Hematopoietic multipotent progenitor cell treated with erythropoietin and hydrocortisone succinate and interleukin-3 and kit ligand, for 17 days (in vitro differentiated cells): ENCODE results near the gene PLXNA1.

ENCODE experiments used
- DNase-seq: peaks from one replicate; pipeline ENCODE4 v3.0.0-alpha.2; 2015; ENCODE audit warnings: low spot score

The PLXNA1 gene

GRCh38 chr3:126952983-126953660, 29.8 kb upstream of the PLXNA1 start:
- DNase-seq = no peak

GRCh38 chr3:126954141-126954842, 28.6 kb upstream of the PLXNA1 start:
- DNase-seq = no peak

GRCh38 chr3:126955004-126955790, 27.7 kb upstream of the PLXNA1 start:
- no peak for DNase-seq

GRCh38 chr3:126956361-126956760, 26.6 kb upstream of the PLXNA1 start:
- no peak for DNase-seq

GRCh38 chr3:126956866-126957650, 25.9 kb upstream of the PLXNA1 start:
- DNase-seq = no peak

DNA sequence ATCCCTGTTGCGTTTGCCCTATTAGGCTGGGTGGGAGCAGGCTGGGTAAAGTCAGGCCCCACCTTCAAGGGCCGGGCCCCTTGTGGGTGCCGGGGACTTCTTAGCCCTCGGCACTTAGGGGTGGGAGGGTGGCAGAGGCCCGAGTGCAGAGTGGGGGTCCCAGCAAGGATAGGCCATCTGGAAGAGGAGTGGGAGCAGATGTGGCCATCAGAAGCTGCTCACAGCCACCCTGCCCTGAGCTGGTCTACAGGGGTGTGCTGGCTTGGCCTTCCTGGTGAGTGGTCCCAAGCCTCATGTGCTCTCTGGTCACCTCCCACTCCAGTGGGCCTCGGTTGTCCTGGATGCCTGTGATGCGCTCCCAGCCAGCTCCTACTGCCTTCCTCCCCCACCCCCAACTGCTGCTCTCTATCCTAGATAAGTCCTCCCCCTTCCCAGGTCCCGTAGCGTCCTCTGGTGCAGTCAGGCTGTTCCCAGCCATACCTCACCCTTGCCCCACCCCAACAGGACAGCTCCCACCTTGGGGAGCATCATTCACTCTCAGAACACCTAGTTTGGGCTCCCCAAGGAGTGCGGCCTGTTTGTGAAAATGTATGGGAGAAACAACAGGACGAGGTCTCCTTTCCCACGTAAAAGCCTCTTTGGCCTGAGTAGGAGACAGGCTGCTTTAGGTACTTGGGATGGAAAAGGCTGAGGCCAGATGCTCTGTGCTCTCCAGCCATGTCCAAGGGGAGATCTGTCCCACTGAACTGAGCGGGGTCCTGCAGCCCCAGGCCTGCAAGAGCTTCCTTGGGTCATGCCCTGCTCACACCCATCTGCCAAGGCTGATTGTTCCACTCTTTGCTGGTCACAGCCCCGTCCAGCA, 24.9 kb upstream of the PLXNA1 start:
- DNase-seq = no peak

GRCh38 chr3:126958638-126959085, 24.3 kb upstream of the PLXNA1 start:
- no peak for DNase-seq

GRCh38 chr3:126959136-126959920, 23.6 kb upstream of the PLXNA1 start:
- DNase-seq = no peak

GRCh38 chr3:126959921-126960603, 22.9 kb upstream of the PLXNA1 start:
- DNase-seq = no peak

GRCh38 chr3:126960604-126960995, 22.3 kb upstream of the PLXNA1 start:
- no peak for DNase-seq

DNA sequence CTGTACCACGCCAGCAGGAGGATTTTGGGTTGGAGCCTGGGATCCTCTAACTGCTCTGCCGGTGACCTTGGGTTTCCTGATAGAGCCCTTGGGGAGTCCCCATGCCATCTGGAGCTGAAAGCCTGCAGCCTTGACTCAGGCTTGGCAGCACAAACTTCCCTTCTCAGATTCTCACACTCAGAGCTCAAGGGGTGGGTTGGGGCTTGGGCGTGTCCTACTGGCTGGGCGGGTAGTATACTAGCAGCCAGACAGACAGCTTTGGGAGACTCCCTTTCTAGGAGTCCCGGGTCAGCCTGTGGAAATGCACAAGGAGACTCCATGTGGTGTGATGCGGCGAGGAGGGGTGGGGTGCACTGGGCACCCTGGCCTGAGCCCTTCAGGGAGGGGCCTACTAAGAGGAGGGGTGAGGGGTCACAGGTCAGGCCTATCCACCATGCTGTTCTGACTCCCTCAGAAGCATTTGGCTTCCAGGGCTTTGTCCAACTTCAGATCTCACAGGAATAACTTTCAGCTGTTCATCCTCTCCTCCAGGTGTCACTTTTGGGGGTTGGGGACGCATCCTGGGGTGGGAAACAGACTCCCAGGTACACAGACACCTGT, 21.6 kb upstream of the PLXNA1 start:
- no peak for DNase-seq

DNA sequence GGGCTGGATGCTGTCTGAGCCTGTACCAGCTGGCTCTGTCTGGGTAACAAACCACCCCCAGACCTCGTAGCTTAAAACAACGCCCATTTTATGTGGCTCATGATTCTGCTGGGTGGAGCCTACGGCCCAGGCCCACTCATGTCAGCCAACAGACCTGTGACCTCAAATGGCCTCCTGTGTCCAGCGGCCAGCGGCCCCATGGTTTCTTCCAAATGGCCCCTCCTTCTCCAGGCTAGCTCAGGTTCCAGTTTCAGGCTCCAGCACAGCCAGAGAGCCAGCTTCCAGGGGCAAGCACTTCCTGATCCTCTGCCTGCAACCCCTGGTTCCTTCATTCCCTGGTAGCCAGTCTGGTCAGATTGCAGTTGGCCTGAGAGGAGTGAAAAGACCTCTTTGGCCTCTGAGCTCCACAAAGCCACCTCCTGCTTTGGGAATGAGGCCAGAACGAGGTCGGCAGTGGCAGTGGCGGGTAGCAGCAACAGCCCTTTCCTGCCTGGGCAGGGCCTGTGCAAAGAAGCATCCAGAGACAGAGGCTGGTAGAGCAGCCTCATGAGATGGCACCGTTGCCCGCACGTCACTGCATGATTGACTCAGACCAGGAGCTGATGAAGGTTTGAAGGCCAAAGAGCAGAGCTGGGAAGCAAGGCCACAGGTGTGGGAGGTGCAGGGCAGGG, 21.0 kb upstream of the PLXNA1 start:
- no peak for DNase-seq

DNA sequence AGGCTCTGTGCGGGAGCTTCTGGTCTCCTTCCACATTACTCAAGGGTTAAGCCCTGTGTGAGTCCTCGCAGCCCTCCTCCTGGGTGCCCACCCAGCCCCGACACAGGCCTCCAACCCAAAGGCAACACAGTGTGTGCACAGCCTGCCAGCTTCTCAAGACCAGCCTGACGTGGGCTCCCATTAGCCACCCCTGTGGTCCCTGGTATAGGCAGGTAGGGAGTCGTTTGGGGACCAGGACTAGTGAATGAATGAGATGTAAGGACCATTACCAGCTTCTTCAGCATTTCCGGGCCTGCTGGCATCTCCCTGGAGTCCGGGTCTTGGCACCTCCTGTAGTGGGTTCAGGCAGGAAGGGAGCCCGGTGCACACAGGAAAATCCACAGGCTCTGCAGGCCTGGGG, 20.2 kb upstream of the PLXNA1 start:
- DNase-seq = no peak

DNA sequence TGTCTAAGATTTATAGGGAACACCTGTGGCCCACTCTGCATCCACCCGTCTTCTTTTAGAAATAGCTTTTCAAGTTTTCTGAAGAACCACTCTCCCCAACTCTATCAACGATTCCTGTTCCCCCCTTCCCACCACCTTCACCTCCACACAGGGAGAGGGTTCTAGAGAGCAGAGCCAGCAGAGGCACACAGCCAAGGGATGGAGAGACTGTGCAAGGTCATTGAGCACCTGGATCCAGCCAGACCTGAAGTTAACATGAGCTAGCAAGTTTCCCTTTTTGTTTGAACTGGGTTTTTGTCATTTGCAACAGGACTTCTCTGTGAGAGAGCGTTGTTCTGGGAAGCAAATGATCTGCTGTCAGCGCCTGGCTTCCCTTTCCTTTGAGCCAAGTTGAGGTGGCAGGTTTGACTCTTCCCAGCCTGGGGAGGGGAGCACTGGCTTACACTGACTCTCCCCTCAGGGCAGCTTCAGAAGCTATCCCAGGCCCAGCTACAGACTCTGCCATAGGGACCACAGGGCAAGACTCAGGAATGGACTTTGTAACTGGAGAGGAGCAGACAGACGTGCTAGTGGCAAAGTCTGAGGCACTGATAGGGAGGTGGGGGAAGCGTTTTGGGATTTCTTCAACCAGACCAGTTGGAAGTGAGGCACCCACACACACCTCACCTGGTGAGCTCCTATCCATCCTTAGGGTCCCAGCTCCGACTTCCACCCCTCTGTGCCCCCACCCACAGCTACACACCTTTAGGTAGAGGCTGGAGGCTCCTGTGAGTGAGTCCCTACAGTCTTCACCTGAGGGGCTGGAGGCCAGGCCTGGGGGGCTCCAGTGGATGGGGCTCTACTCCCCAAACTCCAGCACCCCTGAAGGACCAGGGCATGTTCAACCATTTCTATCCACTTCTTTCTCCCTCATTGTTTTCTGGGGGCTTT, 19.4 kb upstream of the PLXNA1 start:
- DNase-seq = no peak

DNA sequence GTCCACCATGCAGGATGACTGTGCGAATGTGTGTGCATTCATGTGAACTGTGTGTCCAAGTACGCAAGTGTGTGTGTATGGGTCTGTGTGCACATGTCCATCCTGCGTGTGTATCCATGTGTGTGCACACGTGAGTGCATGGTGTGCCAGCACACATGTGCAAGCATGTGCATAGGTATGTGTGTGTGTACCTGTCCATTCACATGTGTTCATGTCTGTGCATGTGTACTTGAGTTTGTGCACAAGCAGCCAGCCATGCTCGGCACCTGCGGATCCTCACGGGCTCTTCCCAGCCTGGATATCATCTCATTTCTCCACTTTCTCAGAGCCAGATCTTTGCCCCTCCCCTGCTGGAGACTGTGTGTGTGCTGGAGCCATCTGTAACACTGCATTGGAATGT, 18.7 kb upstream of the PLXNA1 start:
- no peak for DNase-seq

GRCh38 chr3:126964950-126965349, 18.0 kb upstream of the PLXNA1 start:
- DNase-seq = no peak

DNA sequence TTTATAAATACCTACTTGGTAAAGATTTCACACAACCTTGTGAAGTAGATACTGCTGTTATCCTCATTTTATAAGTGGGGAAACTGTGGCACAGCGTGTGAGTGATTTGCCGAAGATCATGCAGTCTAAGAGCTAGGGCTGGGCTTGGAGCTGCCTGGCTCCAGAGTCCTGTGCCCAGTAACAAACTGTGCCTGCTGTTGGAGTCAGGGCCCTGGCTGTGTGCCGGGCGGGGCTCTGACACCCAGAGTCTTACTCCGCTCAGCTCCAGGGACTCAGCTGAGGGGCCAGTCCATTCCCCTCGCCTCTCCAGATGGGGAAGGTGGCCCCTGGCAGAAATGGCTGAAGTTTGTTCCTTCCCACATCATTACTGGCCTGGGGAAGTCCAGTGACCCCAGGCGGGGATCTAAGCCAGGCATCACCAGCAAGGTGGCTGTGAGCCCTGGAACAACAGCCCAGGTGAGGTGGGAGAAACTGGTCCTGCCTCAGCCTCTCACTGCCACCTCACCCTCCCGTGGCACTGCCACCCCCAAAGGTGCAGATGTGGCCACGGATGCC, 17.3 kb upstream of the PLXNA1 start:
- DNase-seq = no peak
